Cortex of kidney (tissue), 1 donor: ENCODE results near the gene NPIPA8.
"Not testable (repeated sequence)": the region's sequence is repeated elsewhere in the genome, so short reads cannot be mapped to it uniquely, and the experiment has no call there.

ENCODE experiments used
- DNase-seq: peaks from one replicate; lab custom pipeline; 2025; lab: John Stamatoyannopoulos, UW

NPIPA8 gene

GRCh38 chr16:18276756-18277155, 59.8 kb downstream of the NPIPA8 start:
- not testable (repeated sequence) for DNase-seq

GRCh38 chr16:18270171-18270570, 66.4 kb downstream of the NPIPA8 start:
- DNase-seq: not testable (repeated sequence)
